ENCODE measurements around the gene TLK1. TPM values are rescaled to one million over a fixed set of nuclear protein-coding genes. Genes with fewer than 3 reads are reported as not detected.

Gene TLK1
- total RNA-seq, 1 experiment from 2014 or later, result 101 TPM

- Histone ChIP-seq H3K9me2 (ENCODE audit: insufficient read depth) (no peaks in the 10 kb centered on the region), H3K79me2 (ENCODE audit: low read depth) (peaks cover 44% of the 10 kb centered on the region), H3K4me1 (replicated peaks; ENCODE audit: insufficient read depth) (no peaks in the 10 kb centered on the region), H3K27me3 (ENCODE audit: insufficient read depth, low read depth) (no peaks in the 10 kb centered on the region), H2AFZ (no peak overlapping the region), H3K9me3 (ENCODE audit: insufficient read depth, low read depth) (no peaks in the 10 kb centered on the region), H3K4me3 (no peak overlapping the region), H3K4me2 (no peak overlapping the region), H3F3A (ENCODE audit: insufficient read depth, low read depth) (peaks cover 38% of the 10 kb centered on the region), H4K20me1 (ENCODE audit: insufficient read depth) (peaks cover 46% of the 10 kb centered on the region), H3K36me3 (ENCODE audit: low read depth) (peaks cover 81% of the 10 kb centered on the region), H3K27ac (no peak overlapping the region)
- DNase-seq, result no peak
- no TSS peak for BruUV-seq (replicated peaks)
- POLR2A ChIA-PET (ENCODE audit: unreplicated experiment), result no interaction called here
- intact Hi-C loops (cut with micrococcal nuclease; ENCODE audit: unreplicated experiment), result no loop called here
- CTCF ChIA-PET, result no interaction called here
- TF ChIP-seq EZH2 (IDR thresholded peaks at IDR 0.05; ENCODE audit: low read depth), result no peak
- TF ChIP-seq, protein P1, sequence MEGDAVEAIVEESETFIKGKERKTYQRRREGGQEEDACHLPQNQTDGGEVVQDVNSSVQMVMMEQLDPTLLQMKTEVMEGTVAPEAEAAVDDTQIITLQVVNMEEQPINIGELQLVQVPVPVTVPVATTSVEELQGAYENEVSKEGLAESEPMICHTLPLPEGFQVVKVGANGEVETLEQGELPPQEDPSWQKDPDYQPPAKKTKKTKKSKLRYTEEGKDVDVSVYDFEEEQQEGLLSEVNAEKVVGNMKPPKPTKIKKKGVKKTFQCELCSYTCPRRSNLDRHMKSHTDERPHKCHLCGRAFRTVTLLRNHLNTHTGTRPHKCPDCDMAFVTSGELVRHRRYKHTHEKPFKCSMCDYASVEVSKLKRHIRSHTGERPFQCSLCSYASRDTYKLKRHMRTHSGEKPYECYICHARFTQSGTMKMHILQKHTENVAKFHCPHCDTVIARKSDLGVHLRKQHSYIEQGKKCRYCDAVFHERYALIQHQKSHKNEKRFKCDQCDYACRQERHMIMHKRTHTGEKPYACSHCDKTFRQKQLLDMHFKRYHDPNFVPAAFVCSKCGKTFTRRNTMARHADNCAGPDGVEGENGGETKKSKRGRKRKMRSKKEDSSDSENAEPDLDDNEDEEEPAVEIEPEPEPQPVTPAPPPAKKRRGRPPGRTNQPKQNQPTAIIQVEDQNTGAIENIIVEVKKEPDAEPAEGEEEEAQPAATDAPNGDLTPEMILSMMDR (conservative IDR thresholded peaks at IDR 0.05), result no peak
These were observed 206.8 kb downstream of the TLK1 start for GRCh38 chr2:170953941-170954340.

DNA sequence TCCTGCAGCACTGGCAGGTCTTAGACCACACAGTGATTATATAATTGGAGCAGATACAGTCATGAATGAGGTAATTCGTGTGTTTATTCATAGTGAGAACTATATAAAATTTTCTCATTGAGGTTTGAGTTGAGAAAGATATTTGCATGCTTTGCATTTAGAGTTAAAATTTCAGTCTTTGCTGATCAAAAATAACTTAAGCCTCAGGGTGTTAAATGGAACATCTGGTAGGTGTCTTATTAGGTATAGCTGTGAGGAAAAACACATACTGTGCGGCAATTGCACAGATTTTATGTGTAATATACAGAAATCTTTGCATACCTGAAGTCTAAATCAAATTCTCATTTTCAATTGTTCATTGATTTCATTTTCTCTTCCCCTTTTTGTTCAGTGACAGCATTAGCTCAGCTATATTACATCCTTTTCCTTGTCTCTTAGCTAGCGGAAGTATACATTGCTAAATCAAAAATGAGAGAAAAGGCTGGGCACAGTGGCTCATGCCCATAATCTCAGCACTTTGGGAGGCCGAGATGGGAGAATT, 210.4 kb downstream of the TLK1 start:
- peaks cover 79% of the 10 kb centered on the region for H3K36me3 ChIP-seq (ENCODE audit: low read depth)
- H3K27me3 ChIP-seq (ENCODE audit: insufficient read depth, low read depth), result no peaks in the 10 kb centered on the region
- CTCF ChIA-PET, result interaction anchor here (0.7 kb wide), 1 partner anchor 1408 kb away, joined by 3 read pairs; no protein-coding TSS in a partner anchor

GRCh38 chr2:170949415-170949814, 211.3 kb downstream of the TLK1 start:
- Histone ChIP-seq H3K9me3 (ENCODE audit: insufficient read depth, low read depth) (no peaks in the 10 kb centered on the region), H3K4me1 (replicated peaks; ENCODE audit: insufficient read depth) (no peaks in the 10 kb centered on the region), H3K36me3 (ENCODE audit: low read depth) (peaks cover 70% of the 10 kb centered on the region), H3K79me2 (ENCODE audit: low read depth) (peaks cover 90% of the 10 kb centered on the region), H2AFZ (no peak overlapping the region), H3K27ac (no peak overlapping the region), H3F3A (ENCODE audit: insufficient read depth, low read depth) (peaks cover 32% of the 10 kb centered on the region; the same call in 1 of the 2 replicates), H3K27me3 (ENCODE audit: insufficient read depth, low read depth) (no peaks in the 10 kb centered on the region), H3K4me2 (no peak overlapping the region), H4K20me1 (ENCODE audit: insufficient read depth) (peaks cover 81% of the 10 kb centered on the region), H3K9me2 (ENCODE audit: insufficient read depth) (no peaks in the 10 kb centered on the region), H3K4me3 (no peak overlapping the region)
- POLR2A ChIA-PET (ENCODE audit: unreplicated experiment), result no interaction called here
- BruUV-seq (replicated peaks), result no TSS peak
- no peak for DNase-seq
- CTCF ChIA-PET, result no interaction called here
- intact Hi-C loops (cut with micrococcal nuclease; ENCODE audit: unreplicated experiment), result no loop called here
- no peak for TF ChIP-seq EZH2 (IDR thresholded peaks at IDR 0.05; ENCODE audit: low read depth)
- TF ChIP-seq, protein P1 (conservative IDR thresholded peaks at IDR 0.05), result no peak

More for the DNA sequence above, 210.4 kb downstream of the TLK1 start:
- Histone ChIP-seq H3F3A (ENCODE audit: insufficient read depth, low read depth) (peaks cover 38% of the 10 kb centered on the region; the same call in 1 of the 2 replicates), H3K27ac (no peak overlapping the region), H2AFZ (no peak overlapping the region), H3K9me3 (ENCODE audit: insufficient read depth, low read depth) (no peaks in the 10 kb centered on the region), H3K4me1 (replicated peaks; ENCODE audit: insufficient read depth) (no peaks in the 10 kb centered on the region), H3K4me2 (no peak overlapping the region), H3K79me2 (ENCODE audit: low read depth) (peaks cover 81% of the 10 kb centered on the region), H3K9me2 (ENCODE audit: insufficient read depth) (no peaks in the 10 kb centered on the region), H4K20me1 (ENCODE audit: insufficient read depth) (peaks cover 72% of the 10 kb centered on the region), H3K4me3 (no peak overlapping the region)
- POLR2A ChIA-PET (ENCODE audit: unreplicated experiment), result no interaction called here
- BruUV-seq (replicated peaks), result no TSS peak
- intact Hi-C loops (cut with micrococcal nuclease; ENCODE audit: unreplicated experiment), result no loop called here
- TF ChIP-seq, protein P1 (conservative IDR thresholded peaks at IDR 0.05), result no peak
- TF ChIP-seq EZH2 (IDR thresholded peaks at IDR 0.05; ENCODE audit: low read depth), result no peak
- DNase-seq, result no peak

Measured in PC-9 (cell line).